ENCODE measurements around the gene ACOD1.
"Not testable (repeated sequence)": the region's sequence is repeated elsewhere in the genome, so short reads cannot be mapped to it uniquely, and the experiment has no call there.

Gene ACOD1

GRCh38 chr13:76934671-76935070, 13.6 kb upstream of the ACOD1 start:
- TF ChIP-seq ZNF274 (IDR thresholded peaks at IDR 0.05; ENCODE audit: low read depth, low read length) = no peak
- no peak overlapping the region for H3K4me3 ChIP-seq (ENCODE audit: low read length)

DNA sequence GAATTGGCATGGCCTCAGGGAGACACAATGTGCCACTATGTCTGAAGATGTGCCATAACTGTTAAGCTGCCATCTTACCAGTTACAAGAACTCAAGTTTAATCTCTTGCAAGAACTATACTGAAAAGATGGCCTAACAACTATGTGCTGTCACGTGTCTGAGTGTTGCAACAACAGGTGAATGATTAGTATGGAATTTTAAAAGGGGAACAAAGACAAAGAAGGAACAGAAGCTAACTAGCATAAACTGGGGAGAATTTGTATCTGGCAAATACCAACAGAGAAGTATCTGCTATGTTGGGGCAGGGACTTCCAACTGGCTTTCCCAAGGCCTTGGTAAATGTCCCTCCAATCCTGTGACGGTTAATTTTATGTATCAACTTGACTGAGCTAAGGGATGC, 11.5 kb upstream of the ACOD1 start:
- H3K4me3 ChIP-seq (ENCODE audit: low read length) = no peak overlapping the region
- no peak for TF ChIP-seq ZNF274 (IDR thresholded peaks at IDR 0.05; ENCODE audit: low read depth, low read length)

DNA sequence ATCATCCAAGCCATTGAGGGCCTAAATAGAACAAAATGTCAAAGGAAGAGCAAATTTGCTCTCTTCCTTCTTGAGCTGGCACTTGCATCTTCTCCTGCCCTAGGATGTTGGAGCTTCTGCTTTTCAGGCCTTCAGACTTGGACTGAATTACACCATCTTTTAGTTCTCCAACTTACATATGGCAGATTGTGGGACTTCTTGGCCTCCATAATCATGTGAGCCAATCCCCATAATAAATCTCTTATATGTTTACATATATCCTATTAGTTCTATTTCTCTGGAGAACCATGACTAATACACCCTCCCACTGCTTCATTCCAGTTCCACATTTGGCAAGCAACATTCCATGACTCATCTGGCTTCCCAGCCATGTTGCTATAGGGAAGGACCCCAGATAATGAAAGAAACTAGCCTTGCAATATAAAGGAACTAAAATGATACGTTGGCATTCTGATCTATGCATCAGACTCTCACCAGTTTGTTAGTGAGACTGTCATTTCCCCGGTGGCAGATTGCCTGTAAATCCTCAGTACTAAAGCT, 11.0 kb upstream of the ACOD1 start:
- TF ChIP-seq ZNF274 (IDR thresholded peaks at IDR 0.05; ENCODE audit: low read depth, low read length) = no peak
- no peak overlapping the region for H3K4me3 ChIP-seq (ENCODE audit: low read length)

DNA sequence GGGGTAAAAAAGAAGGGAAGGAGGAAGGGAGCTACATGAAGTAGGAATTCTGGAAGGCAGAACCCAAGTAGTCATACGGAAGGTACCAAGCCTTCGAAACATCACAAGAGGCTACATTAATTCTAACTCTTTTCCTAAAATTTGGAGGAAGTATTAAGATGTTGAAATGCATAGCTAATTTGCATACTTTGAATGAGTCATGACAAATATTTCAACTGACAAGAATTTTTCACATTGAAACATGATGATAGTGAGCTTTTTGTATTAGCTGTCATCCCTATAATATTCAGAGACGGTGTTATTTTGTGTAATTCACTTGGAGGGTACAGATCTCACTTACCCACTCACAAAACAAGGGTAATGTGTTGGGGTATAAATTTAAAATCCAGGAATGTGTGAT, 9.1 kb upstream of the ACOD1 start:
- no peak overlapping the region for H3K4me3 ChIP-seq (ENCODE audit: low read length)
- TF ChIP-seq ZNF274 (IDR thresholded peaks at IDR 0.05; ENCODE audit: low read depth, low read length) = no peak

GRCh38 chr13:76942363-76942762, 5.9 kb upstream of the ACOD1 start:
- H3K4me3 ChIP-seq (ENCODE audit: low read length) = no peak overlapping the region
- no peak for TF ChIP-seq ZNF274 (IDR thresholded peaks at IDR 0.05; ENCODE audit: low read depth, low read length)

- no peak for TF ChIP-seq ZNF274 (IDR thresholded peaks at IDR 0.05; ENCODE audit: low read depth, low read length)
- H3K4me3 ChIP-seq (ENCODE audit: low read length) = no peak overlapping the region
Measured at GRCh38 chr13:76943646-76944045, 4.7 kb upstream of the ACOD1 start.

GRCh38 chr13:76944456-76944855, 3.9 kb upstream of the ACOD1 start:
- TF ChIP-seq ZNF274 (IDR thresholded peaks at IDR 0.05; ENCODE audit: low read depth, low read length) = no peak

DNA sequence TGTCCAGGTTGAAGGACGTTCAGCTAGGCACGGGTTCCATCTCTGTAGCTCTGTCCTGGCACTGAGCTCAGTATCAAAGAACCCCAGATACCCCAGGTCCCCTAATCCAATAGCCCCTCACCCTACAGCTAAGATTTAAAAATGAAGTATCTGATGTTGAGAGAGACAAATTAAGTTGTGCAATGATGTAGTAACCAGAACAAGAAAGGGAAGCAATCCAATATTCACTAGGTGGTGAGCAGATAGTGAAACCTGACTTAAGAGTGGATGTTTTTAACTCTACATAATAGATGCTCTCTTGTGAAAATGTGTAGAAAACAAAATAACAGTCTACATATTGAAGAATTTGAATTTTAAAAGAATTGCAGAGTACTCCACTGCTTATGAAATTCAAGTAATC, 1.8 kb downstream of the ACOD1 start:
- H3K4me3 ChIP-seq (ENCODE audit: low read length) = no peak overlapping the region
- TF ChIP-seq ZNF274 (IDR thresholded peaks at IDR 0.05; ENCODE audit: low read depth, low read length) = no peak

More at GRCh38 chr13:76944456-76944855, 3.9 kb upstream of the ACOD1 start:
- no peak overlapping the region for H3K4me3 ChIP-seq (ENCODE audit: low read length)

GRCh38 chr13:76953968-76954367, 5.7 kb downstream of the ACOD1 start:
- TF ChIP-seq ZNF274 (IDR thresholded peaks at IDR 0.05; ENCODE audit: low read depth, low read length) = no peak
- no peak overlapping the region for H3K4me3 ChIP-seq (ENCODE audit: low read length)

DNA sequence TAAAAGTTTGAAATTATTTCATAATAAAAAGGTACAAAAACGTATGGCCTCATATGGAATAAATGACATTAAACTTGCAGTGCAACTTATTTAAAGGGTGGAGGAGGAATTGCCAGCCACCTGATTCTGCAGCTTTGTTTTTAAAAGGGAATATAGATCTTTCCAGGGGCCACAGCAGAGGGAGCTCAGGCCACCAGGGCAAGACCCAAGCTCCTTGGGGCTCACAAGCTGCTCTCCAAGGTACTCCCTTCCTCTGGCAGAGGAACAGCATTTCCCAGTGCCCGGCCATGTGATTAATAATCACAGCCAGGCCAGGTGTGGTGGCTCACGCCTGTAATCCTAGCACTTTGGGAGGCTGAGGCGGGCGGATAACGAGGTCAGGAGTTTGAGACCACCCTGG, 6.2 kb downstream of the ACOD1 start:
- no peak for TF ChIP-seq ZNF274 (IDR thresholded peaks at IDR 0.05; ENCODE audit: low read depth, low read length)
- no peak overlapping the region for H3K4me3 ChIP-seq (ENCODE audit: low read length)

DNA sequence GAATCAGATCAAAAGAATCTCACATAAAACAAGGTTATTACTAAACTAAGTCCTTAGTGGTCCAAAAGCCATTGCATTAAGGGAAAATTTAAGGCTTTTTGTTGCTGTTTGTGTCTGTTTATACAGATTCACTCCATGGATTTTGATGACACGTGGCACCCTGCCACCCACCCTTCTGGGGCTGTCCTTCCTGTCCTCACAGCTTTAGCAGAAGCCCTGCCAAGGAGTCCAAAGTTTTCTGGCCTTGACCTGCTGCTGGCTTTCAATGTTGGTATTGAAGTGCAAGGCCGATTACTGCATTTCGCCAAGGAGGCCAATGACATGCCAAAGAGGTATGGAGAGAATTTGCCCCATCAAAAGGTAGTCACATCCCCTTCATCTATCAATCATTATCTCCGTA, 6.9 kb downstream of the ACOD1 start:
- no peak overlapping the region for H3K4me3 ChIP-seq (ENCODE audit: low read length)
- TF ChIP-seq ZNF274 (IDR thresholded peaks at IDR 0.05; ENCODE audit: low read depth, low read length) = no peak

- no peak overlapping the region for H3K4me3 ChIP-seq (ENCODE audit: low read length)
- TF ChIP-seq ZNF274 (IDR thresholded peaks at IDR 0.05; ENCODE audit: low read depth, low read length) = no peak
Measured at GRCh38 chr13:76955661-76956060, 7.3 kb downstream of the ACOD1 start.

DNA sequence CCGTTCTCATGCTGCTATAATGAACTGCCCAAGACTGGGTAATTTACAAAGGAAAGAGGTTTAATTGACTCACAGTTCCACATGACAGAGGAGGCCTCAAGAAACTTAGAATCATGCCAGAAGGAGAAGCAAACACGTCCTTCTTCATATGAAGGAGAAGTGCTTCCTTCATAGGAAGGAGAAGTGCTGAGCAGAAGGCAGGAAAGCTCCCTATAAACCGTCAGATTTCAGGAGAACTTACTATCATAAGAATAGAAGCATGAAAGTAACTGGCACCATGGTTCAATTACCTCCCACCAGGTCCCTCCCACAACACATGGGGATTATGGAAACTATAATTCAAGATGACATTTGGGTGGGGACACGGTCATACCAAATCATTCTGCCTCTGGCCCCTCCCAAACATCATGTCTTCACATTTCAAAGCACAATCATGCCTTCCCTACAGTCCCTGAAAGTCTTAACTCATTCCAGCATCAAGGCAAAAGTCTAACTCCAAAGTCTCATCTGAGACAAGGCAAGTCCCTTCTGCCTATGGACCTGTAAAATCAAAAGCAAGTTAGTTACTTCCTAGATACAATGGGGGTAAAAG, 10.6 kb downstream of the ACOD1 start:
- no peak overlapping the region for H3K4me3 ChIP-seq (ENCODE audit: low read length)
- TF ChIP-seq ZNF274 (IDR thresholded peaks at IDR 0.05; ENCODE audit: low read depth, low read length) = no peak

GRCh38 chr13:76959734-76960133, 11.4 kb downstream of the ACOD1 start:
- not testable (repeated sequence) for H3K4me3 ChIP-seq (ENCODE audit: low read length)

DNA sequence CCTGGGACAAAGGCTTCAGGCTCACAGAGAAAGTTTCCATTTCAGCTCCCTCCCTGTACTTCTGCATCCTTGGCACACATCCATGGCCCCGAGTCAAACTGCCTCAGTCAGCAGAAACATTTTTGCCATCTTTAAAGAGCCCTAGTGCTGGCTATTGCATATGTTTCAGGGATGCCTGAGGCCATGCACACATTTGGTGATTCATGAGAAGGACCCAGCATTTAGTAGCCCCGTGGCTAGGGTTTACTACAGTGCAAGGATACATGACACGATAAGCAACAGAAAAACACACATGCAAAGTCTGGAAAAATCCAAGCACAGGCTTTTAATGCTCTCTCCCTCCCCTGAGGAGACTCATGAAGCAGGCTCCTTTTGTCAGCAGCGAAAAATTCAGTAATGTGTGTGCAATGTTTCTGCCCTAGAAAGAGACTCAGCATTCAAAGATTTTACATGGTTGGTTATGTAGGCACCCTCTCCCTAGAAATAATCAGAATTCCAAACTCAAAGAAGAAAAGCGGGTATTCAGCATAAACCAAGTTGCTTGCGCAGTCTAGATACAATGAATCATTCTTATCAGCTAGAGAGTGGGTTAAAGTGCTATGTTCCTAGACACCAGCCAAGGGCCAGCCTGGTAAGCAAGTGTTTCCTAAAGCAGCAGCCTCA, 17.6 kb downstream of the ACOD1 start:
- no peak overlapping the region for H3K4me3 ChIP-seq (ENCODE audit: low read length)
- no peak for TF ChIP-seq ZNF274 (IDR thresholded peaks at IDR 0.05; ENCODE audit: low read depth, low read length)

DNA sequence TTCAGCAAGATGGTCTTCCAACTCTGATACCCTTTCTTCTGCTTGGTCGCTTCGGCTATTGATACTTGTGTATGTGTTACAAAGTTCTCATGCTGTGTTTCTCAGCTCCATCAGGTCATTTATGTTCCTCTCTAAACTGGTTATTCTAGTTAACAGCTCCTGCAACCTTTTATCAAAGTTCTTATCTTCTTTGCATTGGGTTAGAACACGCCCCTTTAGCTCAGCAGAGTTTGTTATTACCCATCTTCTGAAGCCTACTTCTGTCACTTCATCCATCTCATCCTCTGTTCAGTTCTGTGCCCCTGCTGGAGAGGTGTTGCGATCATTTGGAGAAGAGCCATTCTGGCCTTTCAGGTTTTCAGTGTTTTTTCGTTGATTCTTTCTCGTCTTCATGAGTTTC, 18.7 kb downstream of the ACOD1 start:
- TF ChIP-seq ZNF274 (IDR thresholded peaks at IDR 0.05; ENCODE audit: low read depth, low read length) = no peak

More for the DNA sequence above, 18.7 kb downstream of the ACOD1 start:
- H3K4me3 ChIP-seq (ENCODE audit: low read length) = no peak overlapping the region
